Thyroid gland (tissue), 4 donors: Measurements from ENCODE around the gene SGSM2.

Experiments
- POLR2A ChIP-seq, 2 donors: fragments of 450-650 bp; IDR thresholded peaks; one replicate each; pipeline ENCODE4 v1.6.1; 2017; ENCODE audit warnings: antibody characterized with exemption in 2 of 2, mild to moderate bottlenecking in 2 of 2, moderate library complexity in 1 of 2
- TF ChIP-seq, protein P1 (sequence below), 6 experiments: fragments of 200-600 bp in 3 of 6; fragments of 450-650 bp in 3 of 6; sonication (generic) in 3 of 6; IDR thresholded peaks; one replicate each; pipeline ENCODE4 v1.5.1; 2016 to 2019; ENCODE audit warnings: antibody characterized with exemption in 6 of 6, mild to moderate bottlenecking in 2 of 6, inconsistent platforms in 1 of 6, moderate library complexity in 1 of 6

DNA sequence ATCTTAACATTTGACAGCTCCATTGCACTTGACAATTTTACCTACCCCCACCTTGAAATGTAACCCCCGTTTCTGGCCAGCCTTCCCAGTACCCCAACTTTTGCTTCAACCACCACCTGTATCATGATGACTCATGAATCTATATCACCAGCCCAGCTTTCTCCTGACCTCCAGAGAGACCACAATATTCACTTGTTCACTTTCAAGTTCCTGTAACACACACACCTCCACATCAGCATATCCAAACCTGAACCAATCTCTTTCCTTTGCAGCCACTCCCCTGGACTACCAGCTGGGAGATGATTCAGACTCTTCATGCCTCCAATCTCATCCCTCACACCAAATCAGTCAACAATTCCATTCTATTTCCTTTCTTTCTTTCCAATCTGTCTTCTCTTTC, 41.7 kb upstream of the SGSM2 start:
- TF ChIP-seq, protein P1, sequence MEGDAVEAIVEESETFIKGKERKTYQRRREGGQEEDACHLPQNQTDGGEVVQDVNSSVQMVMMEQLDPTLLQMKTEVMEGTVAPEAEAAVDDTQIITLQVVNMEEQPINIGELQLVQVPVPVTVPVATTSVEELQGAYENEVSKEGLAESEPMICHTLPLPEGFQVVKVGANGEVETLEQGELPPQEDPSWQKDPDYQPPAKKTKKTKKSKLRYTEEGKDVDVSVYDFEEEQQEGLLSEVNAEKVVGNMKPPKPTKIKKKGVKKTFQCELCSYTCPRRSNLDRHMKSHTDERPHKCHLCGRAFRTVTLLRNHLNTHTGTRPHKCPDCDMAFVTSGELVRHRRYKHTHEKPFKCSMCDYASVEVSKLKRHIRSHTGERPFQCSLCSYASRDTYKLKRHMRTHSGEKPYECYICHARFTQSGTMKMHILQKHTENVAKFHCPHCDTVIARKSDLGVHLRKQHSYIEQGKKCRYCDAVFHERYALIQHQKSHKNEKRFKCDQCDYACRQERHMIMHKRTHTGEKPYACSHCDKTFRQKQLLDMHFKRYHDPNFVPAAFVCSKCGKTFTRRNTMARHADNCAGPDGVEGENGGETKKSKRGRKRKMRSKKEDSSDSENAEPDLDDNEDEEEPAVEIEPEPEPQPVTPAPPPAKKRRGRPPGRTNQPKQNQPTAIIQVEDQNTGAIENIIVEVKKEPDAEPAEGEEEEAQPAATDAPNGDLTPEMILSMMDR (IDR thresholded peaks at IDR 0.05): no peak
- TF ChIP-seq POLR2A (IDR thresholded peaks at IDR 0.05): no peak
